ENCODE results near the gene RBPMS2.

RBPMS2 gene

DNA sequence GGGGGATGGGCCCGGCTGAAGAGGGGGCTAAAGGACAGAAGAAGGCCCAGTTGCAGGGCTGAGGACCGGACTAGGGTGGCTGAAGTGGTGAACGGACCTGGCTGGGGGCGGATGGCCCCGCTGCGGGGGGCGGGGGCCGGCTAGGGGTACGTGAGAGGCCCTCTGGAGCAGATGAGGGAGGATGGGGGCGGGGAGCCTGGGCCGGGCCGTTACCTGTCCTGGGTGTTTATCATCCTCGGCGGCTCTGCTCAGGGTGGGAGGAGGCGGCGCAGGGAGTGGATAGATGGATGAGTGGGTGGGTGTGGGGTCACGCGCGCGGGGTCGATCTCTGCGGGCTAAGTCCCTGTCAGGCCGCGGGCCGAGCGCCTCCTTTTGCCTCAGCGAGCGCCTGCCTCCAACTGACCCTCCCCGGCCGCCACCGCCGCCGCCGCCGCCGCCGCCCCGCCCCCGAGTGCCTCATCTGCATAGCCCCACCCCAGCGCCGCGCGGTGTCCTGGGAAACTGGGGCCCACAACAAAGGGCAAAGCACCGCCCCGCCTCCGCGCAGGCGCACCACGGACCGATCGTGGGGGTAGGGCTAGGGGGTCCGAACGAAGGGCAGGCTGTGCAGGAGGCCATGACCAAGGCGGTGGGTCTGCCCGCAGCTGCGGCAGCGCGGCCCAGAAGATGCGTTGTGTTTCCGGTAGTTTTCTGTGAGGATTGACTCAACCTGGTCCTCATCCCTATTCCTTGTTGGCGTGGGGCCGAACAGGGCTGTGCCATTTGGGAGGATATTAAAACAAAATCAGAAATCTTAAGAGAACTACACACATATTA, 72.4 kb downstream of the RBPMS2 start:
- no peak for TF ChIP-seq CTCF (IDR thresholded peaks at IDR 0.05)
- DNase-seq (ENCODE audit: low spot score): peak; percentile 96
- Histone ChIP-seq H3K27ac (peak overlapping the region; percentile 97 to 99), H3K4me3 (peak overlapping the region; percentile 99)

DNA sequence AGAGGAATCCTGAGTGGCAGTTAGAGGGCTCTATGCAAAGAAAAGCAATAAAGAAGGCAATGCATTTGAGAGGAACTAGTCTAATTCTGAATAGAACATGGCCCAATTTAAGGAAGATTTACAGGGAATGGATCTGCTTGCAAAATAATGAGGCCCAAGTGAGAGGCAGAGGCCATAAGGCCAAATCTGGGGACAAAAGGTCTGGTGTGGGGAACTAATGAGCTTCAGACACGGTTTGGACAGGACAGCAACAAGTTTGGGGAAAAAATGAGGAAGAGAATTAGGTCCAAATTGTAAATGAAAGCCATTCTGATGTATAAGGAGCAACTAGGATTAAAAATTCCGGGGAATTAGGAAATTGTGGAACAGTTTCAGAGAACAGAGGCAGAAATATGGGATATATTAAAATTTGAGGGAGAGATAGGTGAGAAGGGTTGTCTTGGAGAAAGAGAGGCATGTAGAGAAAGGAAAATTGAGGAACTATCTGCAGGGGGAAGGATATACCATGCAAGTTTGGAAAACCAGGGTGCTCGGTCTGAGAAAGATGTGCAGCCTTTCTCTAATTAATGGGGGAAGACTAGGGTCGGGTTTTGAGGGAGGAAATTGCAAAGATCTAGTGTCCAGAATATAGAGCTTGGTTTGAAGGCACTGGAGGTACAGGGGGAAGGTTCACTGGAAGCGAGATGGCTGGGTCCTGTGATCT, 73.8 kb downstream of the RBPMS2 start:
- Histone ChIP-seq H3K4me3 (peak overlapping the region; percentile 99), H3K27ac (peak overlapping the region; percentile 97 to 99)
- TF ChIP-seq CTCF (IDR thresholded peaks at IDR 0.05): no peak
- no peak for DNase-seq (ENCODE audit: low spot score)

DNA sequence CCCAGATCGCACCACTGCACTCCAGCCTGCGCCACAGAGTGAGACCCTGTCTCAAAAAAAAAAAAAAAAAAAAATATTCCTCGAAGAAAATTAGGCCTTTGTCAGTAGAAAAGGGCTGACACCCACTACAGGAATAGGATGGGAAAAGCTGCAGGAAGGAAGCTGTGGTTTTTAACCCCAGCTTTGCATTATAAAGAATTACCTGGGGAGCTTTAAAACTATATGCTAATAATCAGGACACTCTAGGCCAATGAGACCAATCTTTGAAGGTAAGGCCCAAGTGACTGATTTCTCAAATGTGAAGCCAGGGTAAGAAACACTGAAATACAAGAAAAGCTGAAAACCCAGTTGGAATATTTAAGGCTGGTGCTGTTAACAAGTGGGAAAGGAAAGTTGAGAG, 74.3 kb downstream of the RBPMS2 start:
- TF ChIP-seq CTCF (IDR thresholded peaks at IDR 0.05): no peak
- peak overlapping the region in 1 of 2 donors; percentile 76 for H3K27ac ChIP-seq

GRCh38 chr15:64699751-64700388, 75.5 kb downstream of the RBPMS2 start:
- TF ChIP-seq CTCF (IDR thresholded peaks at IDR 0.05): no peak
- DNase-seq (ENCODE audit: low spot score): no peak
- Histone ChIP-seq H3K4me3 (peak overlapping the region; percentile 99), H3K27ac (peak overlapping the region; percentile 76 to 79)

More for the DNA sequence above, 74.3 kb downstream of the RBPMS2 start:
- peak overlapping the region; percentile 99 for H3K4me3 ChIP-seq
- DNase-seq (ENCODE audit: low spot score): no peak

DNA sequence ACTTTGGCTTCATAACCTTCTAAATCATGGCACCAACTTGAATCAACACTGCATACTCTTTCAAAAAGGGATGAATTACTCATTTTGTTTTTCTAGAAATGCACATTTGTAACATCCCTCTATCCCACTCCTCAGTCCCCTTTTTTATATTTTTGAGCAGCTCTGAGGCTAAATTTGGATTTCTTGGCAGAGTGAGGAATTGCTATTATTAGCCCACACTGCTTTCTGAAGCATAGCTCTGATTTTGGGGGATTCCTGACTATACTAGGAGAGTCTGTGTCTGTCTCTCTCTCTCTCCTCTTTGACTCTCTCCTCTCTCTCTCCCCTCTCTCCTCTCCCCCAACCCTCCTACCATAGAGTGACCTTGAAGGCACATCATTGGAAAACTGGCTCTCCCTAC, 76.6 kb downstream of the RBPMS2 start:
- Histone ChIP-seq H3K27ac (peak overlapping the region; percentile 76 to 79), H3K4me3 (peak overlapping the region; percentile 99)
- TF ChIP-seq CTCF (IDR thresholded peaks at IDR 0.05): no peak
- no peak for DNase-seq (ENCODE audit: low spot score)

GRCh38 chr15:64697911-64698369, 77.4 kb downstream of the RBPMS2 start:
- Histone ChIP-seq H3K4me3 (no peak overlapping the region), H3K27ac (peak overlapping the region; percentile 76 to 79)
- no peak for TF ChIP-seq CTCF (IDR thresholded peaks at IDR 0.05)
- no peak for DNase-seq (ENCODE audit: low spot score)

Measured in coronary artery (tissue), 2 donors.